Stromal cell of bone marrow (primary cell): ENCODE results near the gene OGFOD3.

Source experiments
- DNase-seq: peaks from one replicate; pipeline ENCODE4 v3.0.0-alpha.2; 2012; ENCODE audit warnings: low read depth

OGFOD3 gene

DNA sequence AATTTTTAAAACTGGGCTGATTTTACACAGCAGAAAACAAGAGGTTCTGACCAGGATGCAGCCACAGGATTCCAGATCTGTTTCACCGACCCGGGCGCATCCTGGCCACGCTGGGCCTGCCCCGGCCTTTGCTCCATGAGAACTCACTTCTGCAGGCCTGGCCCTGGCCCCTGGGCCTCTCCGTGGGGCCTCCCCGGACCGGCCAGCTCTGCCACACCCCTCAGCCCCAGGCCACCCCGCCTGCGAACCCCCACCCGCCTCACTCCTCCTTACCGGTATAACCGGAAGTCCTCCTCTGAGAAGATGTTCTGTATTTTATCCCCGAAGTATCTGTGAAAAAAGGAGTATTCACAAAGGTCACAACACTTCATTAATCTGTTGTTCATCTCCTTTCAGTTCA, 13.3 kb downstream of the OGFOD3 start:
- DNase-seq, result no peak

- no peak for DNase-seq
Measured at GRCh38 chr17:82403662-82404660, 14.4 kb downstream of the OGFOD3 start.

DNA sequence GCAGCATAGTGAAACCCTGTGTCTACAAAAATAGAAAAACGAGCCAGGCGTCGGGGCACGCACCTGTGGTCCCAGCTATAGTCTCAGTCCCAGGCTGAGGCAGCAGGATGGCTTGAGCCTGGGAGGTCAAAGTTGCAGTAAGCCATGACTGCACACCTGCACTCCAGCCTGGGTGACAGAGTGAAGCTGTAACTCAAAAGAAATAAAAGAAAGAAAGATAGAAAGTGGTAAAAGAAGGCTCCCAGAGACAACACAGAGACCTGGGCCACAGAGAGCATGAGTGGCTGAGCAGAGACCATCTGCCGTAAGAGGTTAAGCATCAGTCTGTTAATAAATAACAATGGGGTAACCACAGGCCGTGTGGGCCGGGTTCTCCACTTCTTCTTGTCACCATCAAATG, 15.5 kb downstream of the OGFOD3 start:
- no peak for DNase-seq

DNA sequence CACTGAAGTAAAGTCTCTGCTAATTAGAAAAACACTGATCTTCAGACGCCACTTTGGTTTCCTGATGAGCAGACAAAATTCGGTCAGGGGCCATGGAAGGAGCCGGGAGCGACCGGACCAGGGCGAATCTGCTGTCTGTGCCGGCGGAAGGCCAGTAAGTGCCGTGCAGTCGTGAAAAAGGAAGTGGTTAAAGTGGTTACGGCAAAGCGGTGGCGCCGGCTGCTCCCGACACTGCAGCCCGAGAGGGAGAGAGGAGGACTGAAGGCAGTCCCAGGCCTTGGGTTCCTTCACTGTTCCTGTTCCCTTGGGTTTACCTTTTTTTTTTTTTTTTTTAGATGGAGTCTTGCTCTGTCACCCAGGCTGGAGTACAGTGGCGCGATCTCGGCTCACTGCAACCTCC, 17.6 kb downstream of the OGFOD3 start:
- no peak for DNase-seq

DNA sequence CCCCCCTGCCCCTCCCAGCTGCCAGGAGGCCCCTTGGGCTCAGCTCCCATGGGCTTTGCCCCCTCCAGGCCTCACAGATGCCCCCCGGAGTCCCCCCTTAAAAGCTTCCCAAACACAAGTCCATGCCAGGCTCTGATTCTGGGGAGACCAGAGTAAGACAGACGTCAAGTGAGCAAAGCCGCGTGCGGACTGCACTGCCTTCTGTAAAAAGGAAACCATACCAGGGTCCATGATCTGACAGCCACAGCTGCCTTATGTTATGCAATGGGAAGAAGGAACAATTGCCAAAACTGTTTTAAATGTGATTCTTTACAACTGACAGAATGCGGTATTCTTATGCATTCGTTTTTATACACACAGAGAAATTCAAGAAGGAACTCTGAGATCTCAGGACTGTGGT, 18.2 kb downstream of the OGFOD3 start:
- DNase-seq, result no peak

DNA sequence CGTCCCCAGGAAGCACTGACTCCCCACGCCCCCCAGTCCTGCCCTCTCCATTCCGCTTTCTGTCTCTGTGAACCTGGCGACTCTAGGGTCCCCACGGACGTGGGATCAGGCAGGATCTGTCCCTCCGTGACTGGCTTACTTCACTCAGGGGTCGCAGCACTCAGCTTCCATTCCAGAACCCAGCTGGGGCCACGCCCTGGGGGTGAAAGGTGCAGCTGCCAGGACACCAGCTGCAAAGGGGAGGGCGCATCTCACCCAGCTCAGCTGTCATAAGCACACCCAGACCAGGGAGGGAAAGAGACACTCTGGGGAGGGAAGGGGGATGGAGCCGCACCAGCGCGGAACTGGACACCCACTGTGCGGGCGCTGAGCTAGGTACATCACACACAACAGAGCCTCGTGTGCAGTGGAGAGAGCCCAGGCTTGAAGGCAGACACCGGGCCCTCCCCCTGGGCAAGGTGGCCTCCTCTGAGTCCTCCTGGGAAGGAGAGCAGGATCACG, 18.7 kb downstream of the OGFOD3 start:
- no peak for DNase-seq

- DNase-seq, result peak; percentile 81
Measured at GRCh38 chr17:82399041-82399441, 19.3 kb downstream of the OGFOD3 start.

DNA sequence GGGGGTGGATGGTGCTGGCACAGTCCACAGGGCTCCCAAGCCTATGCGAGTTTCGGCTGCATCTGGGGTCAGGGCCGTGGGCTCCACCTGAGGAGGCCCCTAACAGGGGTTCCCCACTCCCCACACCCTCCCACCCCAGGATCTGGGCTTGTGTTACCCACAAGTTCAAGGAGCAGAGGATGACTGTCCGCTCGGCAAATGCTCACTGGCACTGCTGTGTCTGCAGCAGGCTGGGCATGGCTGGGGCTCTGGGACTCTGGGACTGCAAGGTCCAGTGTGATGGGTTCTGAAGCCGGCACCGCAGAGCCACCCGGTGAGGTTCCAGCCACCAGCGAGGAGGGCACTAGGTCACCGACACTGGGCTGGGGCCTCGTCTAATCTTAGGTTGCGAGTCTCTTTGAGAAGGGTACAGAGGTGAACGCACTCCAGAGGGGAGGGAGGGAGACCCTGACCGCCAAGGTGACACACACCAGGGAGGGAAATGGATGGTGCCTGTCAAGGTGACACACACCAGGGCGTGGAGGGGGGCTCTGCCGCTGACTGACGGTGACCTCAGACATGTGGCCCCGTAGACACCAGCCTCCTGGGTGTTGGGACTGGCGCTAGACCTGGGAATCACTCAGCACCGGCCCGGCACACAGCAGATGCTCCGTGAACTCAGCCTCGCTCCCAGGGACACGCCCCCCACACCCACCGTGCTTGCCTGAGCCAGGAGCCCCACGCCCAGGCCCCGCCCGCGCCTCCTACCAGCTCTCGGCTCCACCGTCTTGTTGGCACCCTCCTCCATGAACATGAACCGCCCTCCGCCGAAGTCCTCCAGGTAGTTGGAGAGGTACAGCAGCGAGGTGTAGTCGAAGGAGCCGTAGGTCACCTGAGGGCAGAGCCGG, 20.7 kb downstream of the OGFOD3 start:
- no peak for DNase-seq

- peak; percentile 99 for DNase-seq
Measured at GRCh38 chr17:82396601-82397435, 21.6 kb downstream of the OGFOD3 start.

DNA sequence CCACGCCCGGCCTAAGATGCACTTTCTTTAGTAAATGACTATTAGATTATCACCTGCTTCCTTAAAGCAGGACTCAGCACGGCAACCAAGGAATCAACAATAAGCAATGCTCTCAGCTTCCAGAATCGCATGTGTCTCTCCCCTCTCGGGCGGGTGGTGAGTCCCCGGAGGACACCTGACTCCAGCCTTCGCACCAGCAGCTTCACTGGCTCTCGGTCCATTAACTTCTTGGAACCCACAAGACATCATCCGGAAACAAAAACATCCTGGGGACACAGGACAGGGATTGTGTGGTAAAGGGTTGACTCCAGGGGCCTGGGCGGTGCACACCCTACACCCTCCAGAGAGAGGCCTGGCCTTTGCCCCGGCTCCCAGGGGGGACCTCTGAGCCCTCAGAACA, 24.1 kb downstream of the OGFOD3 start:
- no peak for DNase-seq

DNA sequence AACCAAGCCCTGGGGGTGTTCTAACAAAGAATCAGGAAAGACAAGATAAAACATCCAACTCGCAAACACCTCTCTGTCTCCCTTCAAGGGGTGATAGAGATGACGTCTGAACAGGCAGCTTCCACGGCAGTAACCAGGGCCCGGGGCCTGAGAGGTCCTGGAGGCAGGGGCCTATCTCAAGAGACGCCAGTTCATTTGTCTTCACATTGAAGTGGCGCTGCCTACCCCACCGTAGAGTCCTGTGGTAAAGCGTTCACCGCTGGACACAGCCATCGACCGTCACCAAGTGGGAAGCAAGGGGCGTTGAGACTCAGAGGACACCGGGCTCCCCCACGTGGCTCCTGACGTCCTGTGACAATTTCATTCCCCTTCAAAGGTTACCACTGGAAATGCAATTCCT, 25.4 kb downstream of the OGFOD3 start:
- DNase-seq, result no peak

DNA sequence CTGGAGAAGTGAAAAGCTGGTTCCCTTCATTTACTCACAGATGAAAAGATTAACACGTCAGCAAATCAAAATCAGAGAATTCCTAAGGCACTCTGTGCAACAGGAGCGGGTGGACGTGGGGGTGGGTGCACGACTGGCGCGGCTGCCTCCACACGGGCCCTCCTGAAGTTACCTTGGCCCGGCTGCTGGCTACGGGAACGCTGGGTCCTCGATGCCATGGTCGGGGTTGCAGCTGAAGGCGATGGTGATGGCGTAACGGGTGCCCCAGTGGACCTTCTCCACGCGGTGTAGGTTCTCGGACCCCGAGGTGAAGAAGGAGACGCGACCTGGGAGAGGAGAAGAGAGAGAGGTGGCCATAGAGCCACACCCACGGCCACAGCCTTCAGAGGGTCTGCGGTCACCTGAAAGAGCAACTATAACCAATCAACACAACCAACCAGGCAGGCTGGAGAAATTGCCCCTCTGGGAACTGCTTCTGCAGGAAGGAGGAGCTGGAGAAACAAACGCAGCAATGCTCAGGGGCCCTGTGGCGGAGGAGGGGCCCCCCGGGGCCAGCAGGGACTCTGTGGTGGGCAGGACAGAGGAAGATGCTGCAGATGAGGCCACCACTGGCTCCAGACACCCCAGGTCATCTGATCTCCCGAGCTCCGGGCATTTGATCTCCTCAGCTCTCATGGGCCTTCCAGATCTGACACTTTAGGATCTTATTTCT, 26.0 kb downstream of the OGFOD3 start:
- no peak for DNase-seq

DNA sequence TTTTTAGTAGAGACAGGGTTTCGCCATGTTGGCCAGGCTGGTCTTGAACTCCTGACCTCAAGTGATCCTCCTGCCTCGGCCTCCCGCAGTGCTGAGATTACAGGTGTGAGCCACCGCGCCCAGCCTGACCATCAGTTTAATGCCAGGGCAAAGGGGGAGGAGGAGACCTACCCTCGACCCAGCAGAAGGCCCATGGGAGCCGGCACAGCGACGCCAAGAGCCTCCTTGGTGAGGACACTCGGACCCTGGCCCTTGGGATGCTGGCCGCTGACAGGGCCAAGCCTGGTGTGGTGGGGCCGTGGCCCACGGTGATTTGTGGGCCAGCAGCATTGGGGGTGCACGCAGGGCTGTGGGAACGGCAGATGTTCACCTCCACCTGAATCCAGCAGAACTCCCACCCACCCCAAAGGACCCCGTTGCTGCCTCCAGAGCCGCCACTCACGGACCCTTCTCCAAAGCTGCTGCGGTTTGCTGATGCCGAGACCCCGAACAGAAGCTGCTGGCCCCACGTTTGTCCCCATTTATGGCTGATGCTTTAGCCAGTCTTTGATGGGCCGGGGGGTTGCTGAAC, 26.8 kb downstream of the OGFOD3 start:
- DNase-seq, result no peak

- DNase-seq, result no peak
Measured at GRCh38 chr17:82390860-82391435, 27.4 kb downstream of the OGFOD3 start.

- no peak for DNase-seq
Measured at GRCh38 chr17:82390015-82390859, 28.1 kb downstream of the OGFOD3 start.

DNA sequence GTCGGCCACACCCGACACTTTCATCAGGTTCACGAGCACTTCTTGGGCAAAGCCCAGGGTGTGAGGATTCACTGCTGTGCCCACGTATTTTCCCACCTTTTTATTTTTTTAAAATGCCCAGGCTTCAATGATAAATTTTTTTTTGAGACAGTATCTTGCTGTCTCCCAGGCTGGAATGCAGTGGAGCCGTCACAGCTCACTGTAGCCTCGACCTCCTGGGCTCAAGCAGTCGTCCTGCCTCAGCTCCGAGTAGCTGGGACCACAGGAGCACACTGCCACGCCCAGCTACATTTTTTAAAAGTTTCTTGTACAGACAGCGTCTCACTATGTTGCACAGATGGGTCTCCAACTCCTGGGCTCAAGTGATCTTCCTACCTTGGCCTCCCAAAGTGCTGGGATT, 29.0 kb downstream of the OGFOD3 start:
- no peak for DNase-seq

DNA sequence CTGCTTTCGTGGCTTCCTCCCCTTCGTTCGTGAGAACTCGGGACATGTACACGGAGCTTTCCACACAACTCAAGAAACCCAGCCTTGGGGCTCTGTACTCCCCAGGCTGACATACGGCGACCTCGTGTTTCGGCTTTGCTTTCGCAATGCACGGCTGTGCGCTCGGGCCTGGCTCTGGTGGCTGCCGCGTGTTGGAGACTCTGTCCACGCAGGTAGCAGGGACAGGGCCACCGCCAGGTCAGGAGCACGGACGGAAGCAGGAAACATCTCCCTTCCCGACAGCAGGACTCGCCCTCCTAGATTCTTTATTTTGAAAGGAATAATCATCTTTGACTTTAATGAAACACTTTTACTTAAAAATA, 29.5 kb downstream of the OGFOD3 start:
- DNase-seq, result no peak

- no peak for DNase-seq
Measured at GRCh38 chr17:82388223-82388921, 30.0 kb downstream of the OGFOD3 start.

- no peak for DNase-seq
Measured at GRCh38 chr17:82387705-82388106, 30.7 kb downstream of the OGFOD3 start.
